Osteoblast (primary cell): ENCODE results near the gene DMD. TPM values are rescaled to one million over a fixed set of nuclear protein-coding genes. Genes with fewer than 3 reads are reported as not detected.

ENCODE experiments used
- DNase-seq: peaks from one replicate; pipeline ENCODE4 v3.0.0; 2011; ENCODE audit warnings: low spot score, mixed read lengths; ENCODE audit not compliant: insufficient read length; ENCODE audit errors: missing footprints
- H2AFZ ChIP-seq: 2 replicates; pipeline ENCODE4 v1.6.0; 2011; ENCODE audit warnings: mild to moderate bottlenecking, low read length
- H3K27ac ChIP-seq: 2 replicates; pipeline ENCODE4 v1.5.1; 2011; ENCODE audit warnings: mild to moderate bottlenecking, low read depth, low read length, moderate library complexity
- H3K27me3 ChIP-seq: 2 replicates; pipeline ENCODE4 v1.6.0; 2012; ENCODE audit warnings: mild to moderate bottlenecking, control low read depth, inconsistent platforms, low read length, moderate library complexity; ENCODE audit not compliant: insufficient read depth
- H3K36me3 ChIP-seq: 2 replicates; pipeline ENCODE4 v1.5.1; 2011; ENCODE audit warnings: mild to moderate bottlenecking, low read length, control low read depth, moderate library complexity; ENCODE audit not compliant: insufficient read depth
- H3K4me1 ChIP-seq: 2 replicates; pipeline ENCODE4 v1.5.1; 2011; ENCODE audit warnings: mild to moderate bottlenecking, low read length, control low read depth, moderate library complexity; ENCODE audit not compliant: insufficient read depth
- H3K4me2 ChIP-seq: 2 replicates; pipeline ENCODE4 v1.6.0; 2011; ENCODE audit warnings: mild to moderate bottlenecking, low read length; ENCODE audit not compliant: insufficient read depth
- H3K4me3 ChIP-seq: fragments of 200-600 bp; sonication (generic); 3 replicates; pipeline ENCODE4 v1.5.1; 2012; ENCODE audit warnings: mild to moderate bottlenecking, low read length, inconsistent platforms; ENCODE audit not compliant: insufficient read depth
- H3K79me2 ChIP-seq: 2 replicates; pipeline ENCODE4 v1.6.0; 2012; ENCODE audit warnings: mild to moderate bottlenecking, low read length, control low read depth, inconsistent platforms; ENCODE audit not compliant: insufficient read depth
- H3K9me3 ChIP-seq: 2 replicates; pipeline ENCODE4 v1.5.1; 2011; ENCODE audit warnings: low read depth, low read length, control low read depth
- H4K20me1 ChIP-seq: 2 replicates; pipeline ENCODE4 v1.6.0; 2012; ENCODE audit warnings: mild to moderate bottlenecking, low read length, control low read depth; ENCODE audit not compliant: insufficient read depth
- total RNA-seq: library from RNA; depleted of rRNA; stranded (reverse); fragments of >200 nt; gene quantifications from 2 replicates; pipeline ENCODE4 v1.2.3, GENCODE V29; 2012
- TF ChIP-seq, protein P1 (sequence below): IDR thresholded peaks from 2 replicates; pipeline ENCODE4 v1.5.1; 2011; ENCODE audit warnings: mild to moderate bottlenecking, low read depth, low read length, moderate library complexity; ENCODE audit errors: extremely low read depth

DMD gene
- total RNA-seq, 1 donor = 12.7 TPM

DNA sequence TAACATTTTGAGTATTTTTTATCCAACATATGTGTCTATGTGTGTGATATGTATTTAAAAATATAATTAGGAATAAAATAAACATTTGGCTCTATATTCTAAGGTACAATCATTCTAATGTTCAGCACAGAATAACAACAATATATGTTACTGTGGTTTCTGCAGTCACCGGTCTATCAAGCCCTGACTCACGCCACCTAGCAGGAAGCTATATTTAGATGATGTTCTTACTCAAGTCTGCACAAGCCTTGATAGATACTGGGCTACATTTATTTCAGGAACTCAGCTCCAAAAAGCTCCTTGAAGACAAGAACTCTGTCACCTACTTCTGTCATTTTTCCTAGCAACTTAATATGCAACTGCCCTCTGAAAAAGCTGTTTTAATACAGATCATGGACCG is 1987.5 kb downstream of the DMD start:
- Histone ChIP-seq H3K27me3 (no peaks in the 10 kb centered on the region), H3K4me3 (no peak overlapping the region), H3K4me2 (no peak overlapping the region), H3K27ac (peak overlapping the region; percentile 7), H2AFZ (no peak overlapping the region), H3K36me3 (no peaks in the 10 kb centered on the region), H3K9me3 (no peaks in the 10 kb centered on the region), H3K79me2 (no peaks in the 10 kb centered on the region), H4K20me1 (no peaks in the 10 kb centered on the region), H3K4me1 (no peaks in the 10 kb centered on the region)
- TF ChIP-seq, protein P1, sequence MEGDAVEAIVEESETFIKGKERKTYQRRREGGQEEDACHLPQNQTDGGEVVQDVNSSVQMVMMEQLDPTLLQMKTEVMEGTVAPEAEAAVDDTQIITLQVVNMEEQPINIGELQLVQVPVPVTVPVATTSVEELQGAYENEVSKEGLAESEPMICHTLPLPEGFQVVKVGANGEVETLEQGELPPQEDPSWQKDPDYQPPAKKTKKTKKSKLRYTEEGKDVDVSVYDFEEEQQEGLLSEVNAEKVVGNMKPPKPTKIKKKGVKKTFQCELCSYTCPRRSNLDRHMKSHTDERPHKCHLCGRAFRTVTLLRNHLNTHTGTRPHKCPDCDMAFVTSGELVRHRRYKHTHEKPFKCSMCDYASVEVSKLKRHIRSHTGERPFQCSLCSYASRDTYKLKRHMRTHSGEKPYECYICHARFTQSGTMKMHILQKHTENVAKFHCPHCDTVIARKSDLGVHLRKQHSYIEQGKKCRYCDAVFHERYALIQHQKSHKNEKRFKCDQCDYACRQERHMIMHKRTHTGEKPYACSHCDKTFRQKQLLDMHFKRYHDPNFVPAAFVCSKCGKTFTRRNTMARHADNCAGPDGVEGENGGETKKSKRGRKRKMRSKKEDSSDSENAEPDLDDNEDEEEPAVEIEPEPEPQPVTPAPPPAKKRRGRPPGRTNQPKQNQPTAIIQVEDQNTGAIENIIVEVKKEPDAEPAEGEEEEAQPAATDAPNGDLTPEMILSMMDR = no peak
- DNase-seq = no peak

DNA sequence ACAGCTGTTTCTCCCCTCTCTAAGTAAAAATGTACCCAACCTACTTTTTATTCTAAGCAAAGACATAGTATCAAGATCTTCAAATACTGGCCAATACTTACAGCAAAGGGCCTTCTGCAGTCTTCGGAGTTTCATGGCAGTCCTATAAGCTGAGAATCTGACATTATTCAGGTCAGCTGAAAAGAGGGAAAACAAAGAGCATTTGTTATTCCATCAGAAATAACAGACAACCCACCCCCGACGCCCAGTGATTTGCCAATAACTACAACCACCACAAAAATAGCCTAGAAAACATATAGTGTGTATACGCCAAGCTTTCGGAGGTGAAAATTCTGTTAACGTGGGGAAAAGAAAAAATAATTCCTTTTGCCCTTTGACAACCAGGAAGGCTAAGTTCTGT is 1988.4 kb downstream of the DMD start:
- H3K79me2 ChIP-seq = no peaks in the 10 kb centered on the region
- TF ChIP-seq, protein P1 = no peak

DNA sequence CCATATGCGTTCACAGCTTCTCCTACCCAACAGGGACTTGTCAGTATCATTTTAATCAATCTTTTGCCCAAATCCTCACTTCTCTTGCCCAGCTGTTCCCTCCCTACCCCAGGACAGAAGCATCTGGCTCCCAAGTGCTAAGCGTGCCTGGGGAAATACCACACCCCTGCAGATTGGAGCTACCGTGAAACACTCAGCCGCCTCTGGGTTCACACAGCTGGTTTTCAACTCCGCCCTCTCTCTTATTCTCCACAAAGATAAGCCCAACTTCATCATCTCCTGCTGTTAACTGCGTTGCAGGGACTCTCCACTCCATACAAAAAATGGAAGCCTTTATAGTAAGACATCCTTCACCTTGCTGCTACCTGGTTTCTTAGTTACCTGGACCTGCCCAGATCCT is 1992.2 kb downstream of the DMD start:
- Histone ChIP-seq H3K79me2 (no peaks in the 10 kb centered on the region), H4K20me1 (no peaks in the 10 kb centered on the region), H3K4me2 (no peak overlapping the region), H2AFZ (no peak overlapping the region), H3K4me1 (no peaks in the 10 kb centered on the region), H3K36me3 (no peaks in the 10 kb centered on the region), H3K27ac (no peak overlapping the region), H3K9me3 (no peaks in the 10 kb centered on the region), H3K27me3 (no peaks in the 10 kb centered on the region), H3K4me3 (no peak overlapping the region)
- TF ChIP-seq, protein P1 = no peak
- DNase-seq = no peak

More for the DNA sequence above, 1988.4 kb downstream of the DMD start:
- H3K9me3 ChIP-seq = no peaks in the 10 kb centered on the region
- no peaks in the 10 kb centered on the region for H3K4me1 ChIP-seq
- no peak overlapping the region for H3K27ac ChIP-seq
- H2AFZ ChIP-seq = no peak overlapping the region
- H4K20me1 ChIP-seq = no peaks in the 10 kb centered on the region
- H3K4me2 ChIP-seq = no peak overlapping the region
- H3K4me3 ChIP-seq = no peak overlapping the region
- no peaks in the 10 kb centered on the region for H3K27me3 ChIP-seq
- DNase-seq = no peak
- H3K36me3 ChIP-seq = no peaks in the 10 kb centered on the region

DNA sequence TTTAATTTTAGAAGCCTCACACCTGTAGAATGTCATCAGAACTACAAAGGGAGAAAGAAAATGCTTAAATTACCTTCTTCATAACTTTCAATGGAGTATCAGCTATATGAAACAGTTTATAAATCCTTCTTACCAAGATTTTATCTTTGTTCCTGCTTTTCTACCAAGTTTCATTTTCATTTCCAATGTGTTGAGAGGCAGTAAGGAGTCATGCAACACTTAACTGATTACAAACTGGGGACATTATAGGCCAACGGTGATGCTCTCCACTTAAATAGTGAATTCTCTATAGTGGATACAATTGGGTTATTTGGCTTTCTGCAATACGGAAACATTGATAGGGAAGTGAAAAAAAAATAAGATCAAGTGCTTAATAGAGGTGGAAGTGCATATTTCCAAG is 1994.3 kb downstream of the DMD start:
- H3K4me2 ChIP-seq = no peak overlapping the region

More for the DNA sequence above, 1994.3 kb downstream of the DMD start:
- Histone ChIP-seq H3K27ac (no peak overlapping the region), H2AFZ (no peak overlapping the region), H3K9me3 (no peaks in the 10 kb centered on the region), H3K79me2 (no peaks in the 10 kb centered on the region), H3K27me3 (no peaks in the 10 kb centered on the region), H3K4me3 (no peak overlapping the region), H3K4me1 (no peaks in the 10 kb centered on the region), H4K20me1 (no peaks in the 10 kb centered on the region), H3K36me3 (no peaks in the 10 kb centered on the region)
- no peak for DNase-seq
- TF ChIP-seq, protein P1 = no peak
